GM19397 (cell line): ENCODE measurements around the gene PDCL3.

Experiments
- ATAC-seq: cut with Tn5 transposase; IDR thresholded peaks from one replicate; pipeline ENCODE4 v1.9.1; 2021; ENCODE audit warnings: mild to moderate bottlenecking, moderate library complexity; ENCODE audit not compliant: unreplicated experiment

PDCL3 gene

DNA sequence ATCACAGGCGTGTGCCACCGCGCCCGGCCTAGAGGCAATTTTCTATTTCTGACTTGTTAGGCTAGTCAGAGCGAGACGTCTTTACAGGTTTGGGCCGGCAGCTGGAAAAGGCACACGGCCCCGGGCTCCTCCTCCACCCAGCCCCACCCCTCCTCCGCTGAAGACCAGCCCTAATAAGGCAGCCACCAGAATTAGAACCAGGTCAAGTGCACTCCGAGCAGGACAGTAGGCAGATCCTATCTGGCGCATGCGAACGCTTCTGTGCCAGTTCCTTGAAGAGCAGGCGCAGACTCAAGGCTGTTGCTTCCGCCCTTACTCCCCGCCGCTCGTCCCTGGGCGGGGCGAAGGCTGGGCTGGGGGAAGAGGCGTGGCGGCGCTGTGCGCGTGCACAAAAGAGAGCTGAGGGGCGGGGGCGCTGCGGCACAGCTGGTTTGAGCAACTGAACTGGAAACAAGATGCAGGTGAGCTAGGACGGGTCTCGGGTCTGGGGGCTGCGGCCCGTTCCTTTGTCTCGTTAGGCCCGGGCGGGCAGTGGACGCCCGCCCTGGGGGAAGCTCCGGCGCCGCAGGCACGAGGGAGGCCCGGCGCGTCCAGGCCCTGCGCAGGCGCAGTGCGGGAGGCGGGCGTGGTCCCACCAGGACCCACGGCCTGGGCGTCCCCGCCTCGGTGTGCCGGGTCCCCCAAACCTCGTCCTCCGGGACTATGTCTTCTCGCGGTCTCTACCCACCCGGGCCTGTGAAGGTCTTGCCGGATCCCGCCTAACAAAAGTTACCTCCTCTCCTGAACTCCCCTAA is at the start of gene PDCL3:
Gene PDCL3, plus strand, starts transcription at position 381 of the 794 bp plus-strand sequence. Its CDS starts 75 bp downstream, at position 456.
- ATAC-seq = peak; percentile 94

DNA sequence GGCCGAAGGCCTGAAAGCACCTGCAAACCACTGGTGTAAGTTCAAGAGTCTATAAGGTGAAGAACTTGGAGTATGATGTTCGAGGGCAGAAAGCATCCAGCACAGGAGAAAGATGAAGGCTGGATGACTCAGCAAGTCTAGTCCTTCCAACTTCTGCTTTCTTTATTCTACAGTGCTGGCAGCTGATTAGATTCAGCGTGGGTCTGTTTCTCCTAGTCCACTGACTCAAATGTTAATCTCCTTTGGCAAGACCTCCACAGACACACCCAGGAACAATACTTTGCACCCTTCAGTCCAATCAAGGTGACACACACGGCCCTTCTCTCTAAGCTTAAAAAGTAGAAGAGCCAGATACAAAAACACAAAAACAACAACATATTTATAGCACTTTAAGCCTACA is 49.1 kb upstream of the PDCL3 start:
- no peak for ATAC-seq

DNA sequence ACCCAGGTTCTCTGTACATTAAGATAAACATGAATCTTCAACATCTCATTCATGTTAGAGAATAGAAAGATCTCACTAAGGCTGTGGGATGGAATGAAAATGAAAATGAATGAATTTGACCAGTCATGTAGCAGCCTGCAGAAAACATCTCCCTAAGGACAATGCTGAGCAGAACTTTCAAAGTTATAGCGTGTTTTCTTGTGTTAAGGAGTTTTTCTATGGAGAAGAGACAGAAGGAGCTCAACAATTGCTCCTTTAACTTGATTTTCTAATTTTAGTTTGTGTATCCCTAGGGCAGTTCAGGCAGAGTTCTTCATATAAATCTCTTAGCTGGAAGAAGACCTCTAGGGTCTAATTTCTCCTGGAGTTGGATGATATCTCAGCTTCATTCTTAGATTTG is 45.2 kb upstream of the PDCL3 start:
- ATAC-seq = no peak

DNA sequence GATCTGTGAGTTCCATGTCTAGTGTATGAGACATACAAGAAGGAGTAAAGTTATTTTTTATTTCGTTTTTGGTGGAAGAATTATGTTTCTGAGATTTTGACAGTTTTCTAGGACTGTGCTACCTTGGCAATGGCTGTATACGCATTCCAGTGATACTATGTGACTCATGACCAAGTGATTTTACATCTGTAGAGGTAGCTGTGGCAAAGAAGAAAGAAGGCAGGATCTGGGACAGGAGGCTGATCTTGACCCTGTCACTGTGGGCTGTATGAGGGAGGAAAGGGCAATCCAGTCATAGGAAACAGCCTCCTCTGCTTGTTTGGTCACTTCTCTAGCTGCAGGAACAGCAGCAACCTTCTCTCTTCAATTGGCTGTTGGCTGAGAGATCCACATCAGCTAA is 44.0 kb upstream of the PDCL3 start:
- ATAC-seq = no peak

DNA sequence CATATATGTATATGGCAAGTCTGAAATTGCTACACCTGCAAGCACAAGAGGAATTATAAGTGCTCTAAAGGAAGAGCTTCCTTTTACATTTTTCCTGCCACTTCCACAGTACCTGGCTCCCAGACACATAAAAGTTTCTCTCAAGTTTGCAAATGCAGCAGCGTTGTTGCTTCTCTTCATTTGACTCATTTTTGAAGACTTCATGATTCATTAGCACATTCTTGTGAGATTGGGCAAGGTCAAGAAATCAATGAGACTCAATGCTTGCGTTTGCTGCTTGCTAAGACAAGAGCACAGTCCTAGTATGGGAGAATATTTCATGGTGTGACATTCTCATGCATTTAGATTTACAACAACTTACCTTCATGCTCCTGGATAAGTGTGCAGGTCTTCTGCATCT is 42.6 kb upstream of the PDCL3 start:
- no peak for ATAC-seq

DNA sequence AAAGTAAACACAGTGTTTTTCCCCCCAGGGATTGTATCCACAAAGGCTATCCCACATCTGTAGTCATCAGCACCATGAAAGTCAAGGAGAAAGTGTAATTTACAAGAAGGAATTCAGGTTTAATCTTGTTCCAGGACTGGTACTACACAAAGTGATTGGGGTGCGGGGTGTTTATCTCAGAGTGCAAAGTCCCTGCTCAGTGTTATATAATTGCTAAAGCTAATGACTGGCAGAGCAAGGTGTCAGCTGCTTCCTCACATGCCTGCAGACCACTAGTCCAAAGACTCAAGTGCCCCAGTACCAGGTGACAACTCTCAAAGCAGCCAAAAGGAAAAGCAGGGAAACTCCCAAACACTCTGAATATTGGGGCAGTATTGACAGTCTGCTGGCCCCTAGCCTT is 40.4 kb upstream of the PDCL3 start:
- ATAC-seq = no peak

DNA sequence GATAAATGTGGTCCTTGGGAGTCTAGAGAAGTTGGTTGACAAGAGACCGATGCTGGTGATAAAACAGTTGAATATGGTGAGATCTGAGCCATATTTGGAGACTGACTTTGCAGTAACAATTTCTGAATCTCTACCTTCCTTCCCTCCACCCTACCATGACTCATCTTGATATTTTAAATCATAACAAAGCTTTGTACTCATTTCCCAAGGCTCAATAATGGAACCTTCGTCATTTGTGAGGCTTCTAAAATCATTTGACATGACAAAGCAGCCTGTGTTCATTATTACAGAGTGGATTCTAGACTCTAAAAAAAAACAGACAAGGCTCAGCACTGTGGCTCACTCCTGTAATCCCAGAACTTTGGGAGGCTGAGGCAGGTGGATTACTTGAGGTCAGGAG is 38.5 kb upstream of the PDCL3 start:
- no peak for ATAC-seq

DNA sequence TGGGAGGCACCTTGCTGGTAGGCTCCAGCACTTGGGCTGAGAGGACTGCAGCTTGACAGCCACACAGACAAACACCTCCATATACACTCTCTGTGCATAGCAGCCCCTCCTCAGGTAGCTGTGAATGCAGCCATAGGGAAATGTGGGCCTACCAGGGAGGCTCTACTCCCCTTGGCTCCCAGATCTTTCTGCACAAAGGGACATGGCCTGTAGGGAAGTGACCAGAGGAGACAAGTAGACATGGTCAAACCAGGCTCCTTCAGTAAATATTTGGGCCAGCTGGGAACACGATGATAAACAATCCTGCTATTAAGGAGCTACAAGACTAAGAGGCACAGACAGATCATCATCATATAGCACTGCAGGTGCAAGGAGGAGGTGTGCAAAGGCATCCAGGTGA is 35.9 kb upstream of the PDCL3 start:
- no peak for ATAC-seq

DNA sequence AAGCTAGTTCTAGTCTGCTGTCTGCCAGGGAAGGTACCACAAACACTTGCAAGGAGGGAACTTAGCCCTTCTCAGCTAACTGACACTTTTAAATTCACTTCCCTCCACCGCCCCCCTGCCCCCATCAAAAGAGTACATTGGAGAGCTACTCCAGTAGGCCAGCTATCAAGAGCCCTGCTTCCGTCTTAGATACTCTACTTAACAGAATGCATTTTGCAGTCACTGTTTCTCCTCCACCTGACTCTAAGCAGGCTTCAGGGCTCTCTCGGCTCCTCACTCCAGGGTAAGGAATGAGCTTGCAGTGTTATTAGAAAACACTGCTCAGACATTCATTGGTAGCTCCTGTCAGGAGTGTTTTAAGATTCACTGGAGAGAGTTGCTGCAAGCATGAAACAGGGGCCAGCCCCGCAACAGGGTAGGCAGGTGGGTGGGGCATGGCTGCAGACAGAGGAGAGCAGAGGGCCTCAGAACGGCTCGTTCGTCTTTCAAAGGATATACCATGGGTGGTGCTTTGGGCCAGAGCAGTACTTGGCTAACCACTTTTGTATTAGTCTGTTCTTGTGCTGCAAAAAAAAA is 35.3 kb upstream of the PDCL3 start:
- ATAC-seq = no peak

DNA sequence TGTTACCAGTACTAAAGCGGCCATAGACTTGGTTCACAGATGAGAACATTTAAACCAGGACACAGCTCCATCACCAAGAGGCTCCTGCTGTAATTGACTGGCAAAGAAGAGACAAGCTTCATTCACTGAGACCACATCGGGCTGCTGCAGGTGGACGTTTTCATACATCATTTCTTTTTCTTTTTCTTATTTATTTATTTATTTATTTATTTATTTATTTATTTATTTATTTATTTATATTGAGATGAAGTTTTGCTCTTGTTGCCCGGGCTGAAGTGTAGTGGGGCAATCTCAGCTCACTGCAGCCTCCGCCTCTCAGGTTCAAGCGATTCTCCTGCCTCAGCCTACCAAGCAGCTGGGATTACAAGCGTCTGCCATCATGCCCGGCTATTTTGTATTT is 33.6 kb upstream of the PDCL3 start:
- no peak for ATAC-seq

DNA sequence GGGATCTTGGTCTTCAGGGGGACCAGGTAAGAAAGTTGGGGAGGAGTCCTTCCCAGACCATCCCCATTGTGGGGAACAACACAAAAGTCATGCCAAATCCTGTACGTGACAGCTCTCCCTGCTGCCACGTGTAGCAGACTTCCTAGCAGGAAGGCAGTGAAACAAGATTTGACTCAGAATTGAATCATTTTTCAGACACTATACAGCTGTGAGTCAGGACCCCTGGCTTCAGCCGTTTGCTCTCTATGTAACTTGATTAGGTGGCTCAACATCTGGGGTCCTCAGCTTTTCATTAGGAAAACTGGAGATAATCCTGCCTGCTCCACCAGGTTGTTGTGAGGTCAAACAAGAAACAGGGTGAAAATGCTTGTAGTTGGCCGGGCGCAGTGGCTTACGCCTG is 32.9 kb upstream of the PDCL3 start:
- no peak for ATAC-seq

DNA sequence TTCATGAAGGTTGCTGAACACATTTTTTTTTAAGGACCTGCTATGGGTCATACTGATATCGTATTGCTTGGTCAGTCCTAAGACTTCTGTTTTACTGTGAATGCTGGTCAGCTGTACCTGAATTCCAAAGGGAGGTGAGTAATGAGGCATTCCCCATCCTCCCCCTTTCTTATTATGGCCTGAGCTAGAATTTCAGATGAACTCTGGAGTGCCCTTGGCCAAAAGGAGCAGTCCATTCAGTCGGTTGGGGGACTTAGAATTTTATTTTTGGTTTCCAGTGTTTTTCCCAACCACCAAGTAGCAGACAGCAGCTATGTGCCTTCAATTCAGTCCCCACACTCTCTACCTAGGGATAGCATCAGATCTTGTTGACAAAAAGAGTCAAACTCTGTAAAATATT is 26.9 kb upstream of the PDCL3 start:
- ATAC-seq = no peak

DNA sequence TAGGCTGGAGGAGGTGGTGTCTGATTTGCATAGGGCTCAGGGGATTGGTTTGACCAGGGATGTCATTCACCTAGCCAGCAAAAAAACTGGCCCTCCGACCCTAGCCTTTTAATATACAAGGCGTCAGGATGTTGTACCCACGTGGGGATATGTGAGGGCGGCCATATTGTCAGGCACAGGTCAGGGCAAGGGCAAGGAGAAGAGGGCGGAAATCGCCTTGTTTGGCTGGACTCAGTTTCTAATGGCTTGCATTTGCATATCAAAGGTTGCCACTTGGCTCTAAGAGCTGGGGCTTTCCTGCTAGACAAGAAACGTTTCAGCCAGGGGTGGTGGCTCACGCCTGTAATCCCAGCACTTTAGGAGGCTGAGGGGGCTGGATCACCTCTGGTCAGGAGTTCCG is 24.9 kb upstream of the PDCL3 start:
- no peak for ATAC-seq

DNA sequence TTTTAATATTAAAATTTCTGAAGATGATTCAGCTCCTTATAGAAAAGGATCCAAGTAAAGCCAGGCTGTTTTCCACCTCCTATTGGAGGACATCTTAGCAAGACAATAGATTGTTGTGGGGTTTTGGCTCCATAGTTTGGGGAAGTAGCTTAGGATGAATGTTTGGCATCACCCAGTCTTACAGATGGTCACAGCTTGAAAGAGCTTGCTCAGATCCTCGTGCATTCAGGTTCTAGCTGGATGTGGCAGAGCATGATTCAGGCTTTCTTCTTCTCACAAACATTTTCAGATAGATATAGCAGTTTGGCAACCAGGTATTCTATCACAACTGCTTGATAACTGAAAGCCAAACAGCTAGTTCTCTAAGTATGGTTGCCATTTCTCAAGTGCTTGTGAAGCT is 23.6 kb upstream of the PDCL3 start:
- no peak for ATAC-seq

DNA sequence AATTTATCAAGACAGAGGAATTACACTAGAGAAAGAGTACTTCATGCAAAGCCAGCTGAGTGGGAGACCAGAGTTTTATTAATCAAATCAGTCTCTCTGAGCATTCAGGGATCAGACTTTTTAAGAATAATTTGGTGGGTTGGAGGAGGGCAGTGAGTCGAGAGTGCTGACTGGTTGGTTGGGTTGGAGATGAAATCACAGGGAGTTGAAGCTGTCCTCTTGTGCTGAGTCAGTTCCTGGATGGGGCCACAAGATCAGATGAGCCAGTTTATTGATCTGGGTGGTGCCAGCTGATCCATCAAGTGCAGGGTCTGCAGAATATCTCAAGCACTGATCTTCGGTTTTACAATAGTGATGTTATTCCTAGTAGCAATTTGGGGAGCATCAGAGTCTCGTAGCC is 21.4 kb upstream of the PDCL3 start:
- no peak for ATAC-seq

DNA sequence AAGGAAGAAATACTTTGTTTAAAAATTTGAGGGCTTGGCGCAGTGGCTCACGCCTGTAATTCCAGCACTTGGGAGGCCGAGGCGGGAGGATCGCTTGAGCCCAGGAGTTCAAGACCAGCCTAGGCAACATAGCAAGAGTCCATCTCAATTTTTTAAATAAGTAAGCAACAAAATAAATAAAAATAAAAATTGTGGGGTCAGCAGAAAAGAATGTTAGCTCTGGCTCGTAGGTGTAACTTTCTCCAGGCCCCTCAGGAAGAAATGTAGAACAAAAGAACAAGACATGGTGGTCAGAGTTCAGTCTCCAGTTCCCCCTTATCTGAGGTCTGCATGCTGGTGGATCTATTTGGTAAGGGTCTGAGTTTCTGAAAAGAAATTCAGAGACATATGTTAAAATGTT is 20.4 kb upstream of the PDCL3 start:
- no peak for ATAC-seq

DNA sequence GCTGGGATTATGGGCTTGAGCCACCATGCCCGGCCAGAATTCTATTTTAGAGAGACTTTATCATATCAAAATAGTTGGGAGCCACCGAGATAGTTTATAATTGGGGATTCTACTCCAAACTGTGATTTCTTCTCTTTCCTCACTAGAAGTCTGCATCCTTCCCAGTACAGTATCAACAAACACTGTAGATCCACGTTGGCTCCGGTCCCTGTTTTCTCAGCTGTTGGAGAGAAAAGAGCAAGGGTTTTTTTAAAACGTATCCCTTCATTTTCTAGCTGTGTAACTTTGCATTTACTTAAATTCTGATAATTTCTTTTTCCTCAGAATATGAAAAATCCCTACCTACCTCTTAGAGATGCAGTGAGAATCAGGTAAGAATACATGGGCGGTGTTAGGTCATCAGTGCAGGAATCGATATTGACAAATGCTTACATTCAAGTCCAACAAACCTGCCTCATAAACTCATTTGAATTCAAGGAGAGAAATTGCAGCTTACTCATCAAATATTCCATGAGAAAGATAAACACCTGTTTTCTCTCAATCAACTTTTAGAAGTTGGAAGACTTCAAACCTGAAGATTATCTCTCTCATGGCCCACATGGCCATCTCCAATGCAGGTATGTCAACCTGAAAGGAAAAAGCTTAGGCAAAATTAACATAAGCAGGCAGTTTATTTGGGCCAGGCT is 17.7 kb upstream of the PDCL3 start:
- no peak for ATAC-seq

DNA sequence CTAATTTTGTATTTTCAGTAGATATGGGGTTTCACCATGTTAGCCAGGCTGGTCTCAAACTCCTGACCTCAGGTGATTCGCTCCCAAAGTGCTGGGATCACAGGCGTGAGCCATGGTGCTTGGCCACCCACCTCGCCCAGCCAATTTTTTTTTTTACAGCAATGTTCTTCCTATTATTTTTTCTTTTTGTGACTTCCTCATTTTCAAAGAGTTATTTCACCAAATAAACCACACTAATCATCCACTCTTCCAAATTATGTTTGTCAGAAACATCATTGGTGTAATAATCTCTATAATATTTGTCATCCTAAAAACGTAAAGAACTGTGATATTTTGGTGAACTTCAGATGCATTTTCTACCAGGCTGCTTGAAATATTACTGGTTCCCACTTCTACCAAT is 16.3 kb upstream of the PDCL3 start:
- ATAC-seq = no peak

DNA sequence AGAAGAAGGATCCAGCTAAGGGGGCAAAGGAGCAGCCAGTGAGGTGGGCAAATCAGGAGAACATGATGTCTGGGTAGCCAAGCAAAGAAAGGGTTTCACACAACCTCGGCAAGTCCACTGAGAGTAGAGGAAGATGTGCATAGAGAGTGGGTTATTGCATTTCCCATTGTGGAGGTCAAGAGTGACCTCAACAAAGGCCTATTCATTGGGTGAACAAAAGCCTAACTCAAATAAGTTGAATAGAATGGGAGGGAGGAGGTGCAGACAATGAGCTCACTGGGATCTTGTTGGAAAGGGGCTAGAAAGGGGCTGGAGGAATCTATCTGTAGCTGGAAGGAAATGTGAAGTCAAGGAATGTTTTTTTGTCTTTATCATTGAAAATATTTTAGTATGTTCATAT is 14.0 kb upstream of the PDCL3 start:
- ATAC-seq = no peak

DNA sequence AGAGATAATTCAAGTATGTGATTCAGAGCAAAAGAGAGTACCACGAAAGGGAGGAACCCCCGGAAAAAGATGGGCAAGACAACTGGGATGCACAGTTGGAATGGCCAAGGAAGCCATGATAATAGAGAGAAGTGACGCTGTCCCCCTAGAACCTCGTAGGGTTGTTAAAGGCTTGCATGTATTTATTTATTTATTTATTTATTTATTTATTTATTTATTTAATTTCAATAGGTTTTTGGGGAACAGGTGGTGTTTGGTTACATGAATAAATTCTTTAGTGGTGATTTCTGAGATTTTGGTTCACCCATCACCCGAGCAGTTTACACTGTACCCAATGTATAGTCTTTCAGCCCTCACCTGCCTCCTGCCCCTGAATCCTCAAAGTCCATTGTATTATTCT is 11.5 kb upstream of the PDCL3 start:
- ATAC-seq = no peak

DNA sequence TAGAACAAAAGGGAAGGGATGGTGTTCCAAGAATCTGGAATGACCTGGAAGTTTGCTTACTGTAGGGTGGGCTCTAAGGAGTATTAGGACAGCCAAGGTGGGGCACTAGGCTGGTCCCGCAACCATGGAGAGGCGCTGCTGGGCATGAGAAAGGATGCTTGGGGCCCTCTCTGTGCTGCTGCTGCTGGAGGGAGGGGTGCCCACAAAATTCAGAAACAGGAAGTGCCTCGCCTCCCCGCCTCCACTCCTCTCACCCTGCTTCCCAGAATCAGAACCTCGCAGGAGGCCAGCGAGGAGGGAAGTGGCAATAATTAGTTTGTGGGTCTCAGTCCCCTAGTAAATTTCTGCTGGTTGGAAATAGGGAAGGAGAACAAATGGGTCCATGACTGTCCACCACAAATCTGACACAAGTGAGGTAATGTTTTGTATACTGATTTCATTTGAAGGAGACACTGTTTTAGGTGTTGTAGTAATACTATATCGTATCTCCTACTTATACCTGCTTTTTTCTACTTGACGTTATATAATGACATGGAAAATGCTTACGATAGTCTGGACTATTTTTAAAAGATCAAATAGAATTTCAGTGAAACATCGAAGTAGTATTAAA is 7.9 kb upstream of the PDCL3 start:
- ATAC-seq = no peak

DNA sequence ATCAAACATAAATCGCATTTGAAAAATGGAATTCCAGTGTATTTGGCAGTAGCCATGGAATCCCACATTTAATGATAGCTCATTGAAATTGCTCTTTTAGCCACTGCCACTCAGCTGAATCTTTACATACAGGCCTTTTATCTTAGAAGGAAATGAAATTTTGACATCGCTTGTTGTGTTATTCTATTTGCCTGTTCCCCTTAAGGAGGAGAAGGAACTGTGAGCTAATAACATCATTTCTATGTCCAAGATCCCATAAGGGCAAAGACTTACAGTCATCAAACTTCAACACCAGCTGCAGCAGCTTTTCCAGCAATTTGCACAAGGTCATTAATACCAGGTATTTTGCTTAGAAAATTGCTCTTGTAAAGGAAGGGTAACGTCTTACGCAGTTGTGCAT is 6.0 kb upstream of the PDCL3 start:
- ATAC-seq = no peak
